ENCODE results near the gene C12orf75. TPM values are rescaled to one million over a fixed set of nuclear protein-coding genes. Genes with fewer than 3 reads are reported as not detected.

C12orf75 gene
- total RNA-seq, 6 experiments from 2014 or later = 1.3 to 5.5 (median 2.7) TPM

- intact Hi-C loops (cut with DNase I) = loop anchor here in 1 of 2 donors (10.0 kb wide), 1 partner anchor 109 kb away; no protein-coding TSS in a partner anchor
- WGBS (ENCODE audit: insufficient coverage, low coverage, low lambda C conversion rate, missing lambda C conversion rate) = 84% methylated on average over 5 of the region's 6 CpGs
Observed at GRCh38 chr12:105384220-105384619, 53.7 kb downstream of the C12orf75 start.

GRCh38 chr12:105384916-105385535, 54.5 kb downstream of the C12orf75 start:
- no peaks in the 10 kb centered on the region for H3K27me3 ChIP-seq
- H3K4me3 ChIP-seq = no peak overlapping the region
- no peak for DNase-seq
- intact Hi-C loops (cut with DNase I) = loop anchor here in 1 of 2 donors (10.0 kb wide), 1 partner anchor 110 kb away; no protein-coding TSS in a partner anchor
- H3K9me3 ChIP-seq = no peaks in the 10 kb centered on the region
- no peak overlapping the region for H3K27ac ChIP-seq
- ATAC-seq = no peak
- no peaks in the 10 kb centered on the region for H3K36me3 ChIP-seq
- no peaks in the 10 kb centered on the region for H3K4me1 ChIP-seq
- 61% methylated on average over 4 of the region's 6 CpGs for WGBS (ENCODE audit: insufficient coverage, low coverage, low lambda C conversion rate, missing lambda C conversion rate)
- TF ChIP-seq CTCF (IDR thresholded peaks at IDR 0.05) (no peak), POLR2A (IDR thresholded peaks at IDR 0.05) (no peak)

More at GRCh38 chr12:105384220-105384619, 53.7 kb downstream of the C12orf75 start:
- H3K27ac ChIP-seq = no peak overlapping the region
- ATAC-seq (no peak), DNase-seq (no peak)
- no peak overlapping the region for H3K4me3 ChIP-seq
- no peaks in the 10 kb centered on the region for H3K4me1 ChIP-seq
- no peaks in the 10 kb centered on the region for H3K27me3 ChIP-seq
- no peaks in the 10 kb centered on the region for H3K9me3 ChIP-seq
- TF ChIP-seq CTCF (IDR thresholded peaks at IDR 0.05) (no peak), POLR2A (IDR thresholded peaks at IDR 0.05) (no peak)
- H3K36me3 ChIP-seq = no peaks in the 10 kb centered on the region

- intact Hi-C loops (cut with DNase I) = loop anchor here in 1 of 2 donors (10.0 kb wide), 1 partner anchor 112 kb away; no protein-coding TSS in a partner anchor
- no peak for DNase-seq
- Histone ChIP-seq H3K27me3 (no peaks in the 10 kb centered on the region), H3K4me3 (no peak overlapping the region), H3K4me1 (no peaks in the 10 kb centered on the region), H3K27ac (no peak overlapping the region), H3K36me3 (no peaks in the 10 kb centered on the region), H3K9me3 (no peaks in the 10 kb centered on the region)
- no CpG with 5 or more reads among the region's 3 CpGs for WGBS (ENCODE audit: insufficient coverage, low coverage, low lambda C conversion rate, missing lambda C conversion rate)
- ATAC-seq = no peak
- TF ChIP-seq POLR2A (IDR thresholded peaks at IDR 0.05) (no peak), CTCF (IDR thresholded peaks at IDR 0.05) (no peak)
Observed at GRCh38 chr12:105386431-105386830, 55.9 kb downstream of the C12orf75 start.

GRCh38 chr12:105391231-105391630, 60.7 kb downstream of the C12orf75 start:
- ATAC-seq (no peak), DNase-seq (no peak)
- WGBS (ENCODE audit: insufficient coverage, low coverage, low lambda C conversion rate, missing lambda C conversion rate) = no CpG with 5 or more reads among the region's 1 CpG
- Histone ChIP-seq H3K36me3 (no peaks in the 10 kb centered on the region), H3K4me1 (no peaks in the 10 kb centered on the region), H3K27ac (no peak overlapping the region), H3K4me3 (no peak overlapping the region), H3K27me3 (no peaks in the 10 kb centered on the region), H3K9me3 (no peaks in the 10 kb centered on the region)
- no peak for TF ChIP-seq POLR2A (IDR thresholded peaks at IDR 0.05)
- no peak for TF ChIP-seq CTCF (IDR thresholded peaks at IDR 0.05)
- intact Hi-C loops (cut with DNase I) = no loop called here
